GM20000 (cell line): Measurements from ENCODE around the gene ST3GAL3.

ENCODE experiments used
- DNase-seq: peaks from one replicate; pipeline ENCODE4 v3.0.0; 2012; ENCODE audit warnings: low spot score
- CTCF ChIP-seq: IDR thresholded peaks from 2 replicates; pipeline ENCODE4 v1.5.1; 2012; ENCODE audit warnings: mild to moderate bottlenecking, control low read depth; ENCODE audit errors: extremely low read depth, missing control alignments

Gene ST3GAL3

DNA sequence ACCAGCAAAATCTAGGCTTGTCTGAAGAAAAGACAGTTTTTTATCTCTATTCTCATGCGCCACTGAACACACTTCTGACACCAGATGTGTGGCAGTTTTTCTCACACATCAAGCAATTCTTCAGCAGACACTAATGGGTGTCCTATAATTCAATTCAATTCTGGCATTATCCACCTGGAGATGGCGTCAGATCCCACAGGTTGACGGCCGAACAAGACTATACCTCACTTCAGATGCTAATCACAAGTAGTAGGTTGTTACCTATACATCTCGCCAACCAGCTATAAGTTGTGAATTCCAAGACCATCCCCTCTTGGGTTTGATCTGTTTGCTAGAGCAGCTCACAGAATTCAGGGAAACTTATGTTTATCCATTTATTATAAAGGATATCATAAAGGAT is 136.3 kb downstream of the ST3GAL3 start:
- no peak for TF ChIP-seq CTCF
- no peak for DNase-seq

DNA sequence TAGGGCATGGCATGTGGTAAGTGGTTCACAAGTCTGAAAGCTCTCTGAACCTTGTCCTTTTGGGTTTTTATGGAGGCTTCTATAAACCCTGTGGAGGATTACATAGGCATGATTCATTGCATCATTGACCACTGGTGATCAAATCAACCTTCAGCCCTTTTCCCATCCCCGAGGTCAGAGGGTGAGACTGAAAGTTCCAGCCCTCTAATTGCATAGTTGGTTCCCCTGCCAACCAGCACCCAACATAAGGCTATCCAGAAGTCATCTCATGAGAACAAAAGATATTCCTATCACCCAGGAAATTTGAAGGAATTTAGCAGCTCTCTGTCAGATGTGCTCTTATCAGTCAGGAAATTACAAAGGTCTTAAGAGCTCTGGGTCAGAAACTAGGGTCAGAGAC is 136.8 kb downstream of the ST3GAL3 start:
- no peak for TF ChIP-seq CTCF
- no peak for DNase-seq

GRCh38 chr1:43847290-43847689 is 140.0 kb downstream of the ST3GAL3 start:
- DNase-seq: no peak
- TF ChIP-seq CTCF: no peak

GRCh38 chr1:43847882-43848281 is 140.5 kb downstream of the ST3GAL3 start:
- no peak for DNase-seq
- TF ChIP-seq CTCF: no peak

DNA sequence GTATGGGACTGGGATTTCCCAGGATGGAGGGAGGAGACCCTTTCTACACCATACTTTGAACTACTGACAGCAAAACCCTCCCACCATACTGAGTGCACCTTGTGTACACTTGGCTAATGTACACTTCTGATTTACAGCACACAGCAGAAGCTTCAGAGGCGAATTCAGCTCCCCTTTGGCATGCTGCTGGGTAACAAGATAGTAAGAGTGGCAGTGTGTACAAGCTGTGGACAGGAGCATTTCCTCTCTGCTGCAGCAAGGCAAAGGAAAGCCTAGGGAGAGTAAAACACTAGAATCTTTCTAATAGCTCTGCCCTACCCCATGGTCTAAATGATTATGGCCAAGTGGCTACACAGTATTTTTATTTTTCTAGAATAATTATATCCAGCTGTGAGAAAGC is 142.3 kb downstream of the ST3GAL3 start:
- no peak for DNase-seq
- no peak for TF ChIP-seq CTCF

DNA sequence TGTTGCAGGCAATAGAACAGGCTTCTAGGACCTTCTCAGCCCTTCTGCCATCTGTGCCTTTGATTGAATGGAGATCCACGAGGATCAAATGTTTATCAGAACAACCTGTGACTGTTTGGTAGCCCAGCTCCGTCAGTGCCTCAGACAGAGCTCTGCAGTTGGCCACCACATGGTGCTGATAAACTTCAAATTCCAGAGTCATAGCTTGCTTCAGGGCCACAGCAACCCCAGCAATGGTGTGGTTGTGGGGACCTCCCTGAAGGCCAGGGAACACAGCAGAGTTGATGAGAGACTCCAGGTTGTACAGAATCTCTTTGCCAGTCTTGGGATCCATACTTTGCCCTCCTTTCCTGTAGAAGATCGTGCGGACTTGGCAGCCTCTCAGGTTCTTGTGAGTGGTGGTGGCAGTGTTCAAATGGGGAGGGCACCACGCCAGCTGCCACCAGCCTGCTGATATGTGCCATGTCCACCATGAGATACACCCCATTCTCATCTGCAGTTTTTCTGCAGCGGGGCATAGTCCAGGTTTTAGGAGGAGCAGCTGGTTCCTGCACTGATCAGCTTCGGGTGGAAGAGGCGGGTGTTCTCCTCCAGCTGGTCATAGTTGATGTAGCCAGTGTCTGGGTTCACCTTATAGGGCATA is 143.4 kb downstream of the ST3GAL3 start:
- no peak for TF ChIP-seq CTCF
- DNase-seq: no peak

- TF ChIP-seq CTCF: no peak
- DNase-seq: no peak
Measured at GRCh38 chr1:43851561-43852338, 144.4 kb downstream of the ST3GAL3 start.
